ENCODE measurements around the gene HDGF.

DNA sequence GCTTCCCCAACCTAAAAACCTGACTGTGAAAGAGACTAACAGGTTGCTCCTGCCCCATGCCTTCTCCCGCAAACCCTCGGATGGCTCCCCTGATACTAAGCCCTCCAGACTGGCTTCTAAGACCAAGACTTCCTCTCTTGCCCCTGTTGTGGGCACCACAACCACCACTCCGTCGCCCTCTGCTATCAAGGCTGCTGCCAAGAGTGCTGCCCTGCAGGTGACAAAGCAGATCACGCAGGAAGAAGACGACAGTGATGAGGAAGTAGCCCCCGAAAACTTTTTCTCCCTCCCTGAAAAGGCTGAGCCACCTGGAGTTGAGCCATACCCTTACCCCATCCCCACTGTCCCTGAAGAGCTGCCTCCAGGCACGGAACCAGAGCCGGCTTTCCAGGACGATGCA, 35.2 kb upstream of the HDGF start:
- TF ChIP-seq CTCF (IDR thresholded peaks at IDR 0.05), result no peak
- TF ChIP-seq POLR2AphosphoS5 (IDR thresholded peaks at IDR 0.05; ENCODE audit: low read depth, low read length), result no peak
